Caco-2 (cell line): ENCODE data around the gene EFTUD2. TPM values are rescaled to one million over a fixed set of nuclear protein-coding genes. Genes with fewer than 3 reads are reported as not detected.

ENCODE experiments used
- BruUV-seq: library from RNA; stranded (reverse); fragments of 400-500 nt; replicated peaks from 2 replicates; lab custom pipeline; 2021; lab: Mats Ljungman, UMichigan
- CTCF ChIA-PET: fragments of 300-600 bp; sonication (Branson Sonifier 250); formaldehyde crosslinking; loops from one replicate; lab custom pipeline; 2022; ENCODE audit warnings: antibody characterized with exemption; lab: Charles Lee
- POLR2A ChIA-PET: fragments of 300-600 bp; sonication (Branson Sonifier 250); formaldehyde crosslinking; loops from one replicate; lab custom pipeline; 2022; ENCODE audit warnings: antibody characterized with exemption; lab: Charles Lee
- DNase-seq, 2 experiments: peaks; one replicate each; pipeline versions ENCODE4 v3.0.0 to v3.0.0-alpha.2; 2020 to 2022
- H3K27me3 ChIP-seq: replicated peaks from 2 replicates; pipeline ENCODE4 v1.6.0; 2011; ENCODE audit warnings: low read length; ENCODE audit not compliant: control insufficient read depth, insufficient read depth
- H3K36me3 ChIP-seq: 2 replicates; pipeline ENCODE4 v1.5.1; 2011; ENCODE audit warnings: low read length; ENCODE audit not compliant: control insufficient read depth, insufficient read depth
- H3K4me1 ChIP-seq: fragments of 250-450 bp; sonication (Bioruptor Pico); 2 replicates; pipeline ENCODE4 v1.5.1; 2020; ENCODE audit warnings: mild to moderate bottlenecking
- H3K4me3 ChIP-seq: 2 replicates; pipeline ENCODE4 v1.5.1; 2011; ENCODE audit warnings: low read depth, mild to moderate bottlenecking, control low read depth, low read length
- H3K9me3 ChIP-seq: fragments of 250-450 bp; sonication (Bioruptor Pico); 2 replicates; pipeline ENCODE4 v1.5.1; 2020; ENCODE audit warnings: mild to moderate bottlenecking, moderate library complexity
- H3K27ac Mint-ChIP-seq: one replicate; pipeline ENCODE4 v1.8.0; 2022; ENCODE audit warnings: mixed read lengths; ENCODE audit not compliant: unreplicated experiment
- H3K27me3 Mint-ChIP-seq: one replicate; pipeline ENCODE4 v1.8.0; 2022; ENCODE audit warnings: mixed read lengths; ENCODE audit not compliant: insufficient read depth, unreplicated experiment
- H3K36me3 Mint-ChIP-seq: one replicate; pipeline ENCODE4 v1.8.0; 2022; ENCODE audit warnings: mild to moderate bottlenecking, mixed read lengths; ENCODE audit not compliant: insufficient read depth, unreplicated experiment
- H3K4me1 Mint-ChIP-seq: one replicate; pipeline ENCODE4 v1.8.0; 2022; ENCODE audit warnings: low read depth, mixed read lengths; ENCODE audit not compliant: unreplicated experiment
- H3K4me3 Mint-ChIP-seq: one replicate; pipeline ENCODE4 v1.8.0; 2022; ENCODE audit warnings: mild to moderate bottlenecking, moderate library complexity, mixed read lengths; ENCODE audit not compliant: unreplicated experiment
- H3K9me3 Mint-ChIP-seq: one replicate; pipeline ENCODE4 v1.8.0; 2022; ENCODE audit warnings: mixed read lengths; ENCODE audit not compliant: unreplicated experiment
- CTCF ChIP-seq, 2 experiments: fragments of 200-600 bp in 1 of 2; IDR thresholded peaks; 1 replicate in 1 of 2; 2 replicates in 1 of 2; pipeline versions ENCODE4 v1.5.1 to v1.8.0; 2011 to 2022; ENCODE audit warnings: antibody characterized with exemption in 1 of 2, control low read depth in 1 of 2, inconsistent platforms in 1 of 2, low read depth in 1 of 2, low read length in 1 of 2, mild to moderate bottlenecking in 1 of 2, moderate library complexity in 1 of 2; ENCODE audit not compliant: insufficient read depth in 1 of 2, severe bottlenecking in 1 of 2, unreplicated experiment in 1 of 2
- intact Hi-C: fragments of 100-400 bp; cut with micrococcal nuclease; formaldehyde crosslinking; loops from one replicate; pipeline ENCODE4 v1.10.0; 2022; ENCODE audit not compliant: unreplicated experiment
- total RNA-seq: library from RNA; stranded (reverse); gene quantifications from 2 replicates; pipeline ENCODE4 v1.2.3, GENCODE V29; 2022

Gene EFTUD2
- total RNA-seq, 1 experiment from 2014 or later = 175 TPM

DNA sequence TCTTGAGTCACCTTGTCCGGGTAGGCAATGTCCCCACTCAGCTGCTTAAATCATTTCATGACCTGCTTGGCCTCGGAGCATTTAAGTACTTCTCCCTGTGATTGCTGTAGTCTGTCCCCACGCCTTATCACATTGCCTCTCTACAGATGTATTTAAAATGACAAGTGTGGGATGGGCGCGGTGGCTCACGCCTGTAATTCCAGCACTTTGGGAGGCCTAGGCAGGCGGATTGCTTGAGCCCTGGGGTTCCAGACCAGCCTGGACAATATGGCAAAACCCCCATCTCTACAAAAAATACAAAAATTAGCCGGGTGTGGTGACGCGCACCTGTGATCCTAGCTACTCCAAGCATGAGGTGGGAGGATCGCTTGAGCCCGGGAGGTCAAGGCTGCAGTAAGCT is 67.9 kb downstream of the EFTUD2 start:
- no peak for DNase-seq
- Mint-ChIP-seq H3K36me3 (peaks cover 5% of the 10 kb centered on the region), H3K27ac (no peak overlapping the region), H3K27me3 (no peaks in the 10 kb centered on the region), H3K9me3 (no peaks in the 10 kb centered on the region), H3K4me1 (peaks cover 8% of the 10 kb centered on the region), H3K4me3 (no peak overlapping the region)
- H3K27me3 ChIP-seq = no peaks in the 10 kb centered on the region
- H3K9me3 ChIP-seq = no peaks in the 10 kb centered on the region
- no peak overlapping the region for H3K4me3 ChIP-seq
- no TSS peak for BruUV-seq
- ChIA-PET POLR2A (no interaction called here), CTCF (interaction anchor here (1.0 to 1.4 kb wide), 2 partner anchors 52 to 56 kb away, joined by 3 read pairs; no protein-coding TSS in a partner anchor)
- H3K4me1 ChIP-seq = peaks cover 28% of the 10 kb centered on the region
- no peak for TF ChIP-seq CTCF (IDR thresholded peaks at IDR 0.05; ENCODE audit: insufficient read depth in 1 of 2, low read depth in 1 of 2, low read length in 1 of 2, severe bottlenecking in 1 of 2, unreplicated experiment in 1 of 2)
- intact Hi-C loops = no loop called here
- no peaks in the 10 kb centered on the region for H3K36me3 ChIP-seq

GRCh38 chr17:44830359-44831288 is 68.6 kb downstream of the EFTUD2 start:
- Histone ChIP-seq H3K36me3 (no peaks in the 10 kb centered on the region), H3K27me3 (no peaks in the 10 kb centered on the region), H3K9me3 (no peaks in the 10 kb centered on the region), H3K4me1 (peaks cover 28% of the 10 kb centered on the region), H3K4me3 (peak overlapping the region; percentile 82)
- ChIA-PET POLR2A (no interaction called here), CTCF (interaction anchor here (1.0 to 1.4 kb wide), 2 partner anchors 51 to 55 kb away, joined by 3 read pairs; no protein-coding TSS in a partner anchor)
- DNase-seq = peak; percentile 55 to 61
- Mint-ChIP-seq H3K4me1 (peaks cover 8% of the 10 kb centered on the region), H3K4me3 (peak overlapping the region; percentile 87), H3K27ac (peak overlapping the region; percentile 63), H3K36me3 (peaks cover 5% of the 10 kb centered on the region), H3K9me3 (no peaks in the 10 kb centered on the region), H3K27me3 (no peaks in the 10 kb centered on the region)
- TSS peak; percentile 65 for BruUV-seq
- no peak for TF ChIP-seq CTCF (IDR thresholded peaks at IDR 0.05; ENCODE audit: insufficient read depth in 1 of 2, low read depth in 1 of 2, low read length in 1 of 2, severe bottlenecking in 1 of 2, unreplicated experiment in 1 of 2)
- intact Hi-C loops = no loop called here

- no peaks in the 10 kb centered on the region for H3K27me3 Mint-ChIP-seq
- no peaks in the 10 kb centered on the region for H3K9me3 Mint-ChIP-seq
- BruUV-seq = no TSS peak
- H3K36me3 ChIP-seq = no peaks in the 10 kb centered on the region
- peaks cover 8% of the 10 kb centered on the region for H3K4me1 Mint-ChIP-seq
- ChIA-PET CTCF (interaction anchor here (0.5 to 1.1 kb wide), 2 partner anchors 60 to 306 kb away, joined by 3 read pairs; partner anchors contain the start of gene ACBD4), POLR2A (no interaction called here)
- H3K9me3 ChIP-seq = no peaks in the 10 kb centered on the region
- peak within 1 kb of the TSS; percentile 82 for H3K4me3 ChIP-seq
- no peak for TF ChIP-seq CTCF (IDR thresholded peaks at IDR 0.05; ENCODE audit: insufficient read depth in 1 of 2, low read depth in 1 of 2, low read length in 1 of 2, severe bottlenecking in 1 of 2, unreplicated experiment in 1 of 2)
- H3K36me3 Mint-ChIP-seq = peaks cover 5% of the 10 kb centered on the region
- H3K27ac Mint-ChIP-seq = peak within 1 kb of the TSS; percentile 70
- intact Hi-C loops = loop anchor here (1.0 kb wide), 1 partner anchor 54 kb away; no protein-coding TSS in a partner anchor
- peak; percentile 58 to 65 for DNase-seq
- peak within 1 kb of the TSS; percentile 87 for H3K4me3 Mint-ChIP-seq
- peaks cover 28% of the 10 kb centered on the region for H3K4me1 ChIP-seq
- no peaks in the 10 kb centered on the region for H3K27me3 ChIP-seq
These were observed 69.5 kb downstream of the EFTUD2 start, which contains the start of gene GJC1 for GRCh38 chr17:44829523-44830358. Gene GJC1 (minus strand): TSS chr17:44830287. CDS start chr17:44805817, 24,470 bp downstream.
